Peyer's patch (tissue), 4 donors: ENCODE results near the gene ATG16L2.

Source experiments
- POLR2A ChIP-seq, 2 donors: fragments of 450-650 bp; IDR thresholded peaks; one replicate each; pipeline ENCODE4 v1.5.1; 2017; ENCODE audit warnings: antibody characterized with exemption in 2 of 2, mild to moderate bottlenecking in 2 of 2, moderate library complexity in 2 of 2
- TF ChIP-seq, protein P1 (sequence below), 6 experiments: fragments of 450-650 bp in 4 of 6; fragments of 200-600 bp in 2 of 6; sonication (generic) in 1 of 6; IDR thresholded peaks; one replicate each; pipeline ENCODE4 v1.5.1; 2017 to 2019; ENCODE audit warnings: antibody characterized with exemption in 6 of 6, mild to moderate bottlenecking in 3 of 6, moderate library complexity in 1 of 6

DNA sequence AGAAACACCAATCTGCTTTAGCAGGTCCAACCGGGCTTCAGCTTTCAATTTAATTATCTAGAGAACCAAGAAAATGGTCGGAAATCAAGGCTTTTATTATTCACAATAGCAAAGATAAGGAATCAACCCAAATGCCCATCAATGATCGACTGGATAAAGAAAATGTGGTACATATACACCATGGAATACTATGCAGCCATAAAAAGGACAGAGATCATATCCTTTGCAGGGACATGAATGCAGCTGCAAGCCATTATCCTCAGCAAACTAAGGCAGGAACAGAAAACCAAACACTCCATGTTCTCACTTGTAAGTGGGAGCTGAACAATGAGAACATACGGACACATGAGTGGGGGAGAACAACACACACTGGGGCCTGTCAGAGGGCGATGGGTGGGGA, 53.8 kb downstream of the ATG16L2 start:
- TF ChIP-seq, protein P1, sequence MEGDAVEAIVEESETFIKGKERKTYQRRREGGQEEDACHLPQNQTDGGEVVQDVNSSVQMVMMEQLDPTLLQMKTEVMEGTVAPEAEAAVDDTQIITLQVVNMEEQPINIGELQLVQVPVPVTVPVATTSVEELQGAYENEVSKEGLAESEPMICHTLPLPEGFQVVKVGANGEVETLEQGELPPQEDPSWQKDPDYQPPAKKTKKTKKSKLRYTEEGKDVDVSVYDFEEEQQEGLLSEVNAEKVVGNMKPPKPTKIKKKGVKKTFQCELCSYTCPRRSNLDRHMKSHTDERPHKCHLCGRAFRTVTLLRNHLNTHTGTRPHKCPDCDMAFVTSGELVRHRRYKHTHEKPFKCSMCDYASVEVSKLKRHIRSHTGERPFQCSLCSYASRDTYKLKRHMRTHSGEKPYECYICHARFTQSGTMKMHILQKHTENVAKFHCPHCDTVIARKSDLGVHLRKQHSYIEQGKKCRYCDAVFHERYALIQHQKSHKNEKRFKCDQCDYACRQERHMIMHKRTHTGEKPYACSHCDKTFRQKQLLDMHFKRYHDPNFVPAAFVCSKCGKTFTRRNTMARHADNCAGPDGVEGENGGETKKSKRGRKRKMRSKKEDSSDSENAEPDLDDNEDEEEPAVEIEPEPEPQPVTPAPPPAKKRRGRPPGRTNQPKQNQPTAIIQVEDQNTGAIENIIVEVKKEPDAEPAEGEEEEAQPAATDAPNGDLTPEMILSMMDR (IDR thresholded peaks at IDR 0.05), result no peak
- no peak for TF ChIP-seq POLR2A (IDR thresholded peaks at IDR 0.05)
